Fibroblast of lung (primary cell): ENCODE measurements around the gene RNF113B. TPM values are rescaled to one million over a fixed set of nuclear protein-coding genes. Genes with fewer than 3 reads are reported as not detected.
A peak's percentile ranks its signal among the peaks of the same experiment; 100 is the strongest.

Experiments
- DNase-seq, 2 donors: peaks; one replicate each; pipeline versions ENCODE4 v3.0.0 to v3.0.0-alpha.2; 2010; ENCODE audit warnings: low read depth in 2 of 2
- H2AFZ ChIP-seq: 2 replicates; pipeline ENCODE4 v1.5.1; 2012; ENCODE audit warnings: low read length, control low read depth, inconsistent platforms
- H3K27ac ChIP-seq: 2 replicates; pipeline ENCODE4 v1.5.1; 2011; ENCODE audit warnings: low read length, control low read depth; ENCODE audit not compliant: insufficient read depth
- H3K27me3 ChIP-seq: 2 replicates; pipeline ENCODE4 v1.5.1; 2011; ENCODE audit warnings: mild to moderate bottlenecking, low read length; ENCODE audit not compliant: control insufficient read depth, insufficient read depth
- H3K36me3 ChIP-seq: 2 replicates; pipeline ENCODE4 v1.5.1; 2011; ENCODE audit warnings: low read length; ENCODE audit not compliant: control insufficient read depth, insufficient read depth
- H3K4me1 ChIP-seq: 2 replicates; pipeline ENCODE4 v1.5.1; 2011; ENCODE audit warnings: low read length; ENCODE audit not compliant: control insufficient read depth, insufficient read depth; ENCODE audit errors: extremely low read depth
- H3K4me2 ChIP-seq: 2 replicates; pipeline ENCODE4 v1.5.1; 2011; ENCODE audit warnings: low read length, control low read depth; ENCODE audit not compliant: insufficient read depth; ENCODE audit errors: extremely low read depth
- H3K4me3 ChIP-seq, 4 experiments: fragments of 200-600 bp in 1 of 4; sonication (generic) in 1 of 4; replicated peaks in 1 of 4; 2 replicates each; pipeline ENCODE4 v1.5.1; 2011 to 2016; ENCODE audit warnings: low read length in 4 of 4, low read depth in 3 of 4, mild to moderate bottlenecking in 3 of 4, control low read depth in 2 of 4, inconsistent platforms in 1 of 4, mixed read lengths in 1 of 4; ENCODE audit not compliant: insufficient read depth in 1 of 4; ENCODE audit errors: control extremely low read depth in 1 of 4
- H3K79me2 ChIP-seq: 2 replicates; pipeline ENCODE4 v1.5.1; 2012; ENCODE audit warnings: mild to moderate bottlenecking, low read length, inconsistent platforms; ENCODE audit not compliant: control insufficient read depth, insufficient read depth
- H3K9ac ChIP-seq: 2 replicates; pipeline ENCODE4 v1.5.1; 2011; ENCODE audit warnings: mild to moderate bottlenecking, low read length, control low read depth; ENCODE audit not compliant: insufficient read depth
- H3K9me3 ChIP-seq: 2 replicates; pipeline ENCODE4 v1.5.1; 2012; ENCODE audit warnings: low read depth, low read length; ENCODE audit not compliant: control insufficient read depth, insufficient read depth
- H4K20me1 ChIP-seq: 2 replicates; pipeline ENCODE4 v1.5.1; 2011; ENCODE audit warnings: low read length; ENCODE audit not compliant: control insufficient read depth, insufficient read depth; ENCODE audit errors: extremely low read depth
- CTCF ChIP-seq, 2 donors: IDR thresholded peaks in 1 of 2; conservative IDR thresholded peaks in 1 of 2; 1 replicate in 1 of 2; 2 replicates in 1 of 2; pipeline ENCODE4 v1.5.1; 2011 to 2012; ENCODE audit warnings: low read length in 2 of 2, control low read depth in 1 of 2, inconsistent platforms in 1 of 2, low read depth in 1 of 2, mild to moderate bottlenecking in 1 of 2
- EZH2 ChIP-seq: IDR thresholded peaks from 2 replicates; pipeline ENCODE4 v1.5.1; 2012; ENCODE audit warnings: low read length, control low read depth, mild to moderate bottlenecking; ENCODE audit errors: missing control alignments
- polyA plus RNA-seq, 2 donors: library from polyadenylated mRNA; depleted of rRNA in 1 of 2; stranded (reverse) in 1 of 2; unstranded in 1 of 2; fragments of >200 nt; gene quantifications; 2 replicates each; pipeline ENCODE4 v1.2.1, GENCODE V29; 2011 to 2012; ENCODE audit warnings: missing spikeins in 1 of 2
- total RNA-seq: library from RNA; depleted of rRNA; stranded (reverse); fragments of >200 nt; gene quantifications from 2 replicates; pipeline ENCODE4 v1.2.1, GENCODE V29; 2014

The RNF113B gene
- total and polyA plus RNA-seq, 2 donors (not counting 1 experiment from before 2014, with no cell fraction given): not detected

GRCh38 chr13:98204546-98204945 is 27.5 kb upstream of the RNF113B start:
- no peak for DNase-seq
- Histone ChIP-seq H3K27ac (no peak overlapping the region), H3K79me2 (peaks cover 55% of the 10 kb centered on the region), H4K20me1 (no peaks in the 10 kb centered on the region), H3K27me3 (no peaks in the 10 kb centered on the region), H2AFZ (no peak overlapping the region), H3K4me2 (no peak overlapping the region), H3K4me3 (no peak overlapping the region), H3K9ac (no peak overlapping the region), H3K9me3 (no peaks in the 10 kb centered on the region), H3K36me3 (no peaks in the 10 kb centered on the region), H3K4me1 (peaks cover 36% of the 10 kb centered on the region)
- no peak for TF ChIP-seq EZH2
- no peak for TF ChIP-seq CTCF (conservative IDR thresholded peaks at IDR 0.05 in 1 of 2, IDR thresholded peaks at IDR 0.05 in 1 of 2; ENCODE audit: low read depth in 1 of 2, low read length in 2 of 2)

DNA sequence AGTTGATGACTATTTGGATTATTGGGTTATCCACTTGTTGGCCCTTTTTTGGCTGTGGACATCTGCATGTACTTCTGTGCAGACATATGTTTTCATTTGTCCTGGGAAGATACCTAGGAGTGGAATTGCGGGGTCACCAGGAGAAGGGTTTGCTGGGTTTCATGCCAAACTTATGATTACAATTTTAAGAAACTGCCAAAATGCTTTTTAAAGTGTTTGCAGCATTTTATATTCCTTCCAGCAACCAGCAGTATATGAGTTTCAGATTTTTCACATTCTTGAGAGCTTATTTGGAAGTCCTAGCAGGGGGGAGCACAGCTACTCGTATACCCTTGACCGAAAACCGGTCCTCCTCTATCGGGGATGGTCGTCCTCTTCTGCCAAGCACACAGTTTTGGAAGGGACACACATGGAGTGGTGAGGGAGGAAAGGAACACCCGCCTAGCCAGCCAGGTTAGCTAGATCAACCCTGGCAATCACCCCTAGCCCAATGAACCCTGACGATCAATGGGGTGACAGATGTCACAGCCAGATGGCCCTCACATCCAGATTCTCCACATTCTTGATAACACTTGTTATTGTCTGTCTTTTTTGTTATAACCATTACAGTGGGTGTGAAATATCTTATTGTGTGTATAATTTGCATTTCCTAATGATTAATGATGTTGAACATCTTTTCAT is 26.7 kb upstream of the RNF113B start:
- H3K4me1 ChIP-seq: peaks cover 42% of the 10 kb centered on the region
- no peaks in the 10 kb centered on the region for H3K27me3 ChIP-seq
- no peak for TF ChIP-seq CTCF (conservative IDR thresholded peaks at IDR 0.05 in 1 of 2, IDR thresholded peaks at IDR 0.05 in 1 of 2; ENCODE audit: low read depth in 1 of 2, low read length in 2 of 2)
- TF ChIP-seq EZH2: no peak
- H3K79me2 ChIP-seq: peaks cover 56% of the 10 kb centered on the region
- no peaks in the 10 kb centered on the region for H3K36me3 ChIP-seq
- H3K9me3 ChIP-seq: no peaks in the 10 kb centered on the region
- H3K27ac ChIP-seq: peak overlapping the region; percentile 76
- peak overlapping the region; percentile 3 for H3K9ac ChIP-seq
- H3K4me3 ChIP-seq: no peak overlapping the region
- H2AFZ ChIP-seq: no peak overlapping the region
- H3K4me2 ChIP-seq: peak overlapping the region; percentile 60
- DNase-seq: peak in 1 of 2 donors; percentile 69
- no peaks in the 10 kb centered on the region for H4K20me1 ChIP-seq

DNA sequence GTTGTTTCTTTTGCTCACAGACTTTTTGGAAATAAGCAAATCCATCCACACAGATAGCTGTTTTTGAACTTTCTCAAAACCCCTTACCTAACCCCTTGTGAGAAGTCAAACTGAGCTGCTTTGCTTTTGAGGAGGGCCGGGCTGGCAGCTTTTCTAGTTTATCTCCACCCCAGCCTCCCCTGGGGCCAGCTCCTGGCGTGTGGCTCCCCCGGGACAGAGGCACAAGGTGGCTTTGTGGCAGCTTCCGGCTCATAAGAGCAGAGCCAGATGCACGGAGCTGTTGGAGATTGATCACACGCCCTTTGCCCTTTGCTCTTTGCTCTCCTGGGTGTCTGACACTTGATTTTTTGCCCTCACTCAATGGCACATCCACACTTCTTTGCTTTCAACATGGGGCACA is 24.9 kb upstream of the RNF113B start:
- peak overlapping the region; percentile 24 for H3K27ac ChIP-seq
- H3K9me3 ChIP-seq: no peaks in the 10 kb centered on the region
- no peak overlapping the region for H2AFZ ChIP-seq
- H3K27me3 ChIP-seq: no peaks in the 10 kb centered on the region
- H4K20me1 ChIP-seq: no peaks in the 10 kb centered on the region
- no peak for DNase-seq
- H3K9ac ChIP-seq: no peak overlapping the region
- H3K79me2 ChIP-seq: peaks cover 57% of the 10 kb centered on the region
- H3K4me1 ChIP-seq: peaks cover 29% of the 10 kb centered on the region
- TF ChIP-seq CTCF (conservative IDR thresholded peaks at IDR 0.05 in 1 of 2, IDR thresholded peaks at IDR 0.05 in 1 of 2; ENCODE audit: low read depth in 1 of 2, low read length in 2 of 2) (no peak), EZH2 (no peak)
- H3K4me3 ChIP-seq: no peak overlapping the region
- no peak overlapping the region for H3K4me2 ChIP-seq
- no peaks in the 10 kb centered on the region for H3K36me3 ChIP-seq
